Adrenal gland (tissue), 12 donors: ENCODE results near the gene EFL1. TPM values are rescaled to one million over a fixed set of nuclear protein-coding genes. Genes with fewer than 3 reads are reported as not detected.

ENCODE experiments used
- DNase-seq, 7 donors: peaks; one replicate each; pipeline ENCODE4 v3.0.0-alpha.2; 2019 to 2020
- H3K27ac ChIP-seq, 5 donors: fragments of 200-600 bp; sonication (generic) in 4 of 5; 1 replicate in 3 of 5; 2 replicates in 2 of 5; pipeline versions ENCODE4 v1.5.1 to v1.8.0; 2016 to 2020; ENCODE audit warnings: mild to moderate bottlenecking in 1 of 5
- H3K27me3 ChIP-seq: fragments of 200-600 bp; 2 replicates; pipeline ENCODE4 v1.8.0; 2021
- H3K36me3 ChIP-seq, 2 donors: fragments of 200-600 bp; replicated peaks in 1 of 2; 1 replicate in 1 of 2; 2 replicates in 1 of 2; pipeline versions ENCODE4 v1.5.1 to v1.8.0; 2018 to 2022
- H3K4me1 ChIP-seq, 2 donors: fragments of 200-600 bp; replicated peaks in 1 of 2; 1 replicate in 1 of 2; 2 replicates in 1 of 2; pipeline versions ENCODE4 v1.5.1 to v1.8.0; 2018 to 2021
- H3K4me3 ChIP-seq, 4 donors: fragments of 200-600 bp; sonication (generic) in 3 of 4; one replicate each; pipeline ENCODE4 v1.5.1; 2016 to 2018
- H3K9me3 ChIP-seq, 3 donors: fragments of 200-600 bp; sonication (generic) in 1 of 3; replicated peaks in 1 of 3; 1 replicate in 2 of 3; 2 replicates in 1 of 3; pipeline versions ENCODE4 v1.5.1 to v1.8.0; 2016 to 2021
- CTCF ChIP-seq, 6 experiments: fragments of 450-650 bp in 4 of 6; fragments of 200-600 bp in 2 of 6; sonication (generic) in 1 of 6; IDR thresholded peaks; 1 replicate in 5 of 6; 2 replicates in 1 of 6; pipeline versions ENCODE4 v1.5.1 to v1.8.0; 2016 to 2021; ENCODE audit warnings: antibody characterized with exemption in 6 of 6, mild to moderate bottlenecking in 2 of 6, moderate library complexity in 1 of 6
- POLR2A ChIP-seq, 2 donors: fragments of 450-650 bp; IDR thresholded peaks; one replicate each; pipeline ENCODE4 v1.6.1; 2017; ENCODE audit warnings: antibody characterized with exemption in 2 of 2, mild to moderate bottlenecking in 2 of 2, moderate library complexity in 1 of 2
- WGBS, 4 donors: extraction: QIAGEN DNeasy Blood & Tissue Kit in 2 of 4; methylation state at CpG; one replicate each; pipeline versions ENCODE4 v1.1.5 to v1.1.7; 2013 to 2017; 5-methylcytosine and 5-hydroxymethylcytosine counted together
- intact Hi-C, 2 donors: fragments of 100-400 bp; cut with DNase I; formaldehyde crosslinking; loops; one replicate each; pipeline versions ENCODE4 v1.14.1 to v1.15.0; 2022 to 2023
- polyA plus RNA-seq, 3 donors: library from polyadenylated mRNA; stranded (reverse); fragments of 200-250 nt in 2 of 3; fragments of 350-450 nt in 1 of 3; fragmentation: Illumina TruSeq in 1 of 3; extraction: RNeasy Lipid Tissue Mini Kit (QIAGEN cat#74804) in 1 of 3; gene quantifications; one replicate each; pipeline ENCODE4 v1.2.3, GENCODE V29; 2013 to 2014
- total RNA-seq, 9 donors: library from RNA; depleted of rRNA in 4 of 9; stranded (reverse); fragments of >200 nt in 4 of 9; fragments of 120-200 nt in 1 of 9; fragmentation: NEBNext Ultra II Directional in 1 of 9; extraction: Animal tissue kit (Norgen Biotek cat#: 25700) in 1 of 9; gene quantifications; one replicate each; pipeline versions ENCODE4 v1.1.0 to v1.2.4, GENCODE V29; 2013 to 2023
- donor health status: healthy with polysubstance abuse.
- donor health status: Bipolar disorder and iron deficiency.
- donor health status: DM: yes; HTN: yes; CAD: no.
- donor health status: DM: no; HTN: no; CAD: no.
- donor health status: DM: no; HTN: no; CAD: no.
- donor health status: DM: yes; HTN: yes; CAD: no.

Gene EFL1
- total and polyA plus RNA-seq, 12 donors = 3.1 to 29.8 (median 18.0) TPM

DNA sequence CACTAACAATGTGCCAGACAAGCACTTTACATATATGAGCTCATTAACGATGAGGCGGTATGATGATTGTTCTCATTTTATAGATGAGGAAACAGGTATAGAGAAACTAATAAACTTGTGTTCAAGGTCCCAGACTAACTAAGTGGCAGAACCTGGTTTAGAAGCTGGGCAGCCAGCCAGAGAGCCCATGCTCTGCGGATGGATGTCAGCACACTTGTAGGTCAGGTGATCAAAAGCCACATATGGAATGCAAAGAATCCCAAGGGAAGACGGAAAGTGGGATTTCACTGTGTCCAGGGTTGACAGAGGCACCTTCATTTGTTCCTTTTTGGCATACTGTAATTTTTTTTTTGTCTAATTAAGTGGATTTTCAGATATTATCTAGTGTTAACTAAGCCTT lies 103.7 kb downstream of the EFL1 start:
- no peak for DNase-seq
- WGBS, 4 donors = 97 to 98% (median 97%) methylated on average over 4 of the region's 4 CpGs
- Histone ChIP-seq H3K9me3 (no peaks in the 10 kb centered on the region), H3K36me3 (peaks cover 0 to 16% of the 10 kb centered on the region in 2 donors), H3K27ac (no peak overlapping the region), H3K4me3 (no peak overlapping the region), H3K27me3 (no peaks in the 10 kb centered on the region), H3K4me1 (no peaks in the 10 kb centered on the region)
- intact Hi-C loops = no loop called here
- no peak for TF ChIP-seq POLR2A (IDR thresholded peaks at IDR 0.05)
- no peak for TF ChIP-seq CTCF (IDR thresholded peaks at IDR 0.05)

DNA sequence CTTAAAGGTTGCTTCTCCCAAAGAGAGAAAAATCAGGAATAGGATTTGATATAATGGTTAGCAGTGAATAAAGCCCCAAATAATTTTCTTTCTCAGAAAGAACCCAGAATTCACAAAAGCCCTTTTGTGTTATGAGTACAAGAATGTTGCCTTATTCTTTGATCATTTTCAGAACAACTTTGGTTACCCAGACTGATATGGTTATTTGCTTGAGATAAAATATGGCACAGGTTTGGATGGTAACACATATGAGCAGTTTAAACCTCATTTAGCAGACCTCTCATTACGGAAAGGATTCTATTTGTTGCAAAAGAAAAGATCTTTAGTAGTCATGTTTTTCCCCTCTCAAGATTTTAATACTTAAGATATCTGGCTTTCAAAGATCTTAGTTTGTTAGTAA lies 111.9 kb downstream of the EFL1 start:
- Histone ChIP-seq H3K27ac (no peak overlapping the region), H3K36me3 (no peaks in the 10 kb centered on the region), H3K9me3 (no peaks in the 10 kb centered on the region), H3K4me3 (no peak overlapping the region), H3K27me3 (no peaks in the 10 kb centered on the region), H3K4me1 (peaks cover 0 to 4% of the 10 kb centered on the region in 2 donors)
- 96 to 100% (median 97%) methylated on average over 1 of the region's 1 CpG for WGBS, 4 donors
- DNase-seq = no peak
- intact Hi-C loops = no loop called here
- TF ChIP-seq CTCF (IDR thresholded peaks at IDR 0.05) (no peak), POLR2A (IDR thresholded peaks at IDR 0.05) (no peak)

DNA sequence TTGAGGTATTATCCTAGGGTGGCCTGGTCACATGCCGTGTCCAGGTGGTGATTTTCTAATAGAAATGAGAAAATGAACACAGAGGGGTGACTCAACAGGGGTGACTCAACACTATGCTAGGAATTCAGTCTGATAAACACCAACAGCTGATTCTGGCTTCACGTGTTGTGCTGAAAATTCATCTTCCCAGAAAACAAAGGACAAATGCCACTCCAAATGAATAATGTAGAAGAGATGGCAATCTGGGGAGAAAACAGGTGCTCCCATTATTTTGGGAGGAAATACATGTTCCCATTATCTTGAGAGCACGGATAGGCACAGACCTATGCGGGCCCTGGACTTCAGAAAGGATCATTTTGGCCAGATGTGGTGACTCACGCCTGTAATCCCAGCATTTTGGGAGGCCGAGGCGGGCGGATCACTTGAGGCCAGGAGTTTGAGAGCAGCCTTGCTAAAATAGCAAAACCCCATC lies 115.5 kb downstream of the EFL1 start:
- TF ChIP-seq POLR2A (IDR thresholded peaks at IDR 0.05) (no peak), CTCF (IDR thresholded peaks at IDR 0.05) (no peak)
- intact Hi-C loops = no loop called here
- WGBS, 4 donors = 70 to 82% (median 78%) methylated on average over 8 of the region's 8 CpGs

DNA sequence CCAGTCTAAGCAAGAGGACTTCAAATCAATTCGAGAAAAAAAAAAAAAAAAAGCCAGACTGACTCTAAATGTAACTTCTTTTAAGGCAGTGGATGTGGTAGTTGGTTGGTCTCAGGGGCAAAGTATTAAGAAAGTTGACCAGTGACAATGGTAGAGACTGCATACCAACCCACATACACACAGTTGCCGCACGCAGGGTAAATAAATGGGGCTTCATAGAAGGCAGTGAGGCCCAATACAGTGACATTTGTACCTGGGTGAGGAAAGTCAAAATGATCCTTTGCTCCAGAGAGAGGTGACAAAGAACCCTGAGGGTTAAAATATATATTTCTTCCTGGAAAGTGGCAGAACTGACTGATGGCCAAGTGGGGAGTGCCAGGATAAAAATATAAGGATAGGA lies 116.0 kb downstream of the EFL1 start:
- Histone ChIP-seq H3K4me1 (peaks cover 0 to 4% of the 10 kb centered on the region in 2 donors), H3K27ac (peak overlapping the region in 1 of 5 donors; percentile 63), H3K36me3 (no peaks in the 10 kb centered on the region), H3K9me3 (no peaks in the 10 kb centered on the region), H3K4me3 (no peak overlapping the region), H3K27me3 (no peaks in the 10 kb centered on the region)
- 88 to 92% (median 89%) methylated on average over 3 of the region's 3 CpGs for WGBS, 4 donors
- TF ChIP-seq POLR2A (IDR thresholded peaks at IDR 0.05) (no peak), CTCF (IDR thresholded peaks at IDR 0.05) (no peak)
- no peak for DNase-seq
- intact Hi-C loops = no loop called here

More for the DNA sequence above, 115.5 kb downstream of the EFL1 start:
- Histone ChIP-seq H3K27me3 (no peaks in the 10 kb centered on the region), H3K4me3 (no peak overlapping the region), H3K9me3 (no peaks in the 10 kb centered on the region), H3K4me1 (peaks cover 0 to 4% of the 10 kb centered on the region in 2 donors), H3K27ac (peak overlapping the region in 1 of 5 donors; percentile 63), H3K36me3 (no peaks in the 10 kb centered on the region)
- DNase-seq = peak in 5 of 7 donors; percentile 26 to 74 (median 56)
